Aorta (tissue), 5 donors: Measurements from ENCODE around the gene RUBCN. TPM values are rescaled to one million over a fixed set of nuclear protein-coding genes. Genes with fewer than 3 reads are reported as not detected.

ENCODE experiments used
- ATAC-seq: fragments of 200-7000 bp; cut with Tn5 transposase; one replicate; pipeline ENCODE4 v1.9.1; 2022; ENCODE audit warnings: moderate library complexity; ENCODE audit not compliant: low FRiP score
- DNase-seq, 2 donors: peaks; one replicate each; pipeline ENCODE4 v3.0.0-alpha.2; 2020
- H3K27ac ChIP-seq, 2 donors: one replicate each; pipeline ENCODE4 v1.5.1; 2013; ENCODE audit warnings: low read length in 2 of 2, mild to moderate bottlenecking in 2 of 2, moderate library complexity in 2 of 2, control low read depth in 1 of 2, inconsistent platforms in 1 of 2, low read depth in 1 of 2
- H3K27me3 ChIP-seq, 2 donors: one replicate each; pipeline ENCODE4 v1.6.1; 2013; ENCODE audit warnings: control low read depth in 1 of 2, low read length in 1 of 2, mild to moderate bottlenecking in 1 of 2, moderate library complexity in 1 of 2; ENCODE audit not compliant: insufficient read depth in 2 of 2, control insufficient read depth in 1 of 2
- H3K36me3 ChIP-seq, 2 donors: one replicate each; pipeline ENCODE4 v1.6.1; 2013; ENCODE audit warnings: control low read depth in 1 of 2, low read length in 1 of 2, mild to moderate bottlenecking in 1 of 2; ENCODE audit not compliant: insufficient read depth in 2 of 2, control insufficient read depth in 1 of 2
- H3K4me1 ChIP-seq, 2 donors: one replicate each; pipeline ENCODE4 v1.6.1; 2013; ENCODE audit warnings: low read length in 2 of 2, control low read depth in 1 of 2, mild to moderate bottlenecking in 1 of 2, moderate library complexity in 1 of 2; ENCODE audit not compliant: insufficient read depth in 2 of 2, control insufficient read depth in 1 of 2
- H3K4me3 ChIP-seq, 2 donors: one replicate each; pipeline ENCODE4 v1.5.1; 2013; ENCODE audit warnings: low read length in 2 of 2, control low read depth in 1 of 2, mild to moderate bottlenecking in 1 of 2
- H3K9me3 ChIP-seq: one replicate; pipeline ENCODE4 v1.6.1; 2013; ENCODE audit warnings: mild to moderate bottlenecking, low read length; ENCODE audit not compliant: control insufficient read depth
- WGBS, 2 donors: extraction: QIAGEN DNeasy Blood & Tissue Kit; methylation state at CpG; one replicate each; pipeline ENCODE4 v1.1.7; 2013; 5-methylcytosine and 5-hydroxymethylcytosine counted together
- intact Hi-C, 2 donors: fragments of 100-400 bp; cut with DNase I; formaldehyde crosslinking; loops; one replicate each; pipeline versions ENCODE4 v1.14.2 to v1.15.0; 2022
- polyA plus RNA-seq, 2 donors: library from polyadenylated mRNA; stranded (reverse); fragments of 200-250 nt; gene quantifications; one replicate each; pipeline ENCODE4 v1.2.3, GENCODE V29; 2013
- total RNA-seq, 2 donors: library from RNA; stranded (reverse); fragmentation: NEBNext Ultra II Directional; extraction: Animal tissue kit (Norgen Biotek cat#: 25700); gene quantifications; one replicate each; pipeline ENCODE4 v1.2.1, GENCODE V29; 2021
- donor health status: healthy with polysubstance abuse.
- donor health status: Bipolar disorder and iron deficiency.
- donor health status: DM: no; HTN: no; CAD: no.
- donor health status: DM: no; HTN: no; CAD: no.
- donor health status: DM: yes; HTN: yes; CAD: no.

RUBCN gene
- total and polyA plus RNA-seq, 4 donors: 6.9 to 41.1 (median 26.3) TPM

GRCh38 chr3:197752107-197752506, 15.4 kb upstream of the RUBCN start:
- H3K9me3 ChIP-seq: no peaks in the 10 kb centered on the region
- no peaks in the 10 kb centered on the region for H3K27me3 ChIP-seq
- H3K27ac ChIP-seq: peak overlapping the region in 1 of 2 donors; percentile 40
- H3K4me3 ChIP-seq: no peak overlapping the region
- peaks cover 0 to 3% of the 10 kb centered on the region in 2 donors for H3K4me1 ChIP-seq
- H3K36me3 ChIP-seq: no peaks in the 10 kb centered on the region
- ATAC-seq (no peak), DNase-seq (no peak)
- intact Hi-C loops: loop anchor here (5.0 to 10.0 kb wide), 2 partner anchors 40 to 53 kb away; partner anchors contain the start of gene LRCH3 (in 1 of the 2)
- 85 to 90% methylated on average over 5 of the region's 5 CpGs for WGBS, 2 donors

GRCh38 chr3:197750858-197751737, 14.4 kb upstream of the RUBCN start:
- no peaks in the 10 kb centered on the region for H3K27me3 ChIP-seq
- peak overlapping the region; percentile 83 to 98 for H3K4me3 ChIP-seq
- intact Hi-C loops: loop anchor here (5.0 to 10.0 kb wide), 2 partner anchors 41 to 54 kb away; partner anchors contain the start of gene LRCH3 (in 1 of the 2)
- 2 to 3% methylated on average over 36 of the region's 36 CpGs for whole genome bisulfite sequencing, 2 donors
- DNase-seq (peak; percentile 74 to 87), ATAC-seq (no peak)
- H3K36me3 ChIP-seq: no peaks in the 10 kb centered on the region
- H3K27ac ChIP-seq: peak overlapping the region; percentile 39 to 81
- no peaks in the 10 kb centered on the region for H3K9me3 ChIP-seq
- H3K4me1 ChIP-seq: peaks cover 0 to 3% of the 10 kb centered on the region in 2 donors

- ATAC-seq (peak; percentile 80), DNase-seq (peak; percentile 79 to 88)
- Histone ChIP-seq H3K9me3 (no peaks in the 10 kb centered on the region), H3K27me3 (no peaks in the 10 kb centered on the region), H3K4me1 (peaks cover 0 to 3% of the 10 kb centered on the region in 2 donors), H3K27ac (peak overlapping the region; percentile 77 to 81), H3K4me3 (peak overlapping the region; percentile 83 to 98), H3K36me3 (no peaks in the 10 kb centered on the region)
- WGBS, 2 donors: 0% methylated on average over 43 of the region's 43 CpGs
- intact Hi-C loops: loop anchor here (5.0 to 10.0 kb wide), 2 partner anchors 42 to 54 kb away; partner anchors contain the start of gene LRCH3 (in 1 of the 2)
These were observed 13.7 kb upstream of the RUBCN start for GRCh38 chr3:197750396-197750831.

GRCh38 chr3:197749601-197750395, 13.1 kb upstream of the RUBCN start, which contains the start of gene FYTTD1:
FYTTD1 (plus strand) TSS chr3:197749883; CDS start chr3:197749972, 89 bp downstream.
- Histone ChIP-seq H3K4me1 (peaks cover 0 to 3% of the 10 kb centered on the region in 2 donors), H3K36me3 (no peaks in the 10 kb centered on the region), H3K27me3 (no peaks in the 10 kb centered on the region), H3K4me3 (peak within 1 kb of the TSS; percentile 83 to 98), H3K27ac (peak within 1 kb of the TSS; percentile 77 to 81), H3K9me3 (no peaks in the 10 kb centered on the region)
- peak; percentile 97 for ATAC-seq
- WGBS, 2 donors: 0% methylated on average over 64 to 104 of the region's 104 CpGs
- intact Hi-C loops: loop anchor here (5.0 to 10.0 kb wide), 3 partner anchors 37 to 55 kb away; partner anchors contain the start of gene LRCH3 (in 1 of the 2)
- DNase-seq: peak; percentile 95 to 97

GRCh38 chr3:197749315-197749600, 12.6 kb upstream of the RUBCN start:
- Histone ChIP-seq H3K4me3 (peak overlapping the region; percentile 20 to 24), H3K9me3 (no peaks in the 10 kb centered on the region), H3K27ac (peak overlapping the region; percentile 2 to 73), H3K36me3 (no peaks in the 10 kb centered on the region), H3K4me1 (peaks cover 0 to 3% of the 10 kb centered on the region in 2 donors), H3K27me3 (no peaks in the 10 kb centered on the region)
- intact Hi-C loops: loop anchor here in 1 of 2 donors (5.0 kb wide), 1 partner anchor 37 kb away; no protein-coding TSS in a partner anchor
- DNase-seq (no peak), ATAC-seq (peak; percentile 41)
- 0% methylated on average over 18 of the region's 18 CpGs for WGBS, 2 donors

GRCh38 chr3:197748597-197749314, 12.1 kb upstream of the RUBCN start:
- ATAC-seq: no peak
- DNase-seq: no peak
- 20% methylated on average over 12 of the region's 12 CpGs for WGBS, 2 donors
- Histone ChIP-seq H3K36me3 (no peaks in the 10 kb centered on the region), H3K27me3 (no peaks in the 10 kb centered on the region), H3K4me1 (peaks cover 0 to 3% of the 10 kb centered on the region in 2 donors), H3K9me3 (no peaks in the 10 kb centered on the region), H3K27ac (peak overlapping the region; percentile 2 to 73), H3K4me3 (peak overlapping the region; percentile 20 to 24)
- intact Hi-C loops: loop anchor here in 1 of 2 donors (5.0 kb wide), 1 partner anchor 36 kb away; no protein-coding TSS in a partner anchor

- intact Hi-C loops: loop anchor here in 1 of 2 donors (5.0 kb wide), 1 partner anchor 35 kb away; no protein-coding TSS in a partner anchor
These were observed 10.1 kb upstream of the RUBCN start for GRCh38 chr3:197746801-197747237.

More at GRCh38 chr3:197746801-197747237, 10.1 kb upstream of the RUBCN start:
- Histone ChIP-seq H3K4me3 (no peak overlapping the region), H3K9me3 (no peaks in the 10 kb centered on the region), H3K36me3 (no peaks in the 10 kb centered on the region), H3K27ac (peak overlapping the region in 1 of 2 donors; percentile 11), H3K4me1 (no peaks in the 10 kb centered on the region), H3K27me3 (no peaks in the 10 kb centered on the region)
- DNase-seq: no peak
- 80 to 86% methylated on average over 4 of the region's 4 CpGs for WGBS, 2 donors
- ATAC-seq: no peak
